HFFc6 (cell line): ENCODE data around the gene WDR38. TPM values are rescaled to one million over a fixed set of nuclear protein-coding genes. Genes with fewer than 3 reads are reported as not detected.
A peak's percentile ranks its signal among the peaks of the same experiment; 100 is the strongest.

Source experiments
- DNase-seq: peaks from one replicate; pipeline ENCODE4 v3.0.0-alpha.2; 2018
- H3K27ac Mint-ChIP-seq: 2 replicates; pipeline ENCODE4 v1.8.0; 2020; ENCODE audit warnings: mild to moderate bottlenecking, mixed read lengths
- H3K27me3 Mint-ChIP-seq: 2 replicates; pipeline ENCODE4 v1.8.0; 2021; ENCODE audit warnings: mild to moderate bottlenecking, moderate library complexity, mixed read lengths; ENCODE audit not compliant: insufficient read depth
- H3K36me3 Mint-ChIP-seq: 2 replicates; pipeline ENCODE4 v1.8.0; 2021; ENCODE audit warnings: low read depth, mixed read lengths
- H3K4me1 Mint-ChIP-seq: 2 replicates; pipeline ENCODE4 v1.8.0; 2020; ENCODE audit warnings: low read depth, mixed read lengths
- H3K4me3 Mint-ChIP-seq: 2 replicates; pipeline ENCODE4 v1.8.0; 2020; ENCODE audit warnings: mild to moderate bottlenecking, moderate library complexity, mixed read lengths
- H3K9me3 Mint-ChIP-seq: 2 replicates; pipeline ENCODE4 v1.8.0; 2020; ENCODE audit warnings: mild to moderate bottlenecking, mixed read lengths
- total RNA-seq, 6 experiments: library from RNA; stranded (reverse); fragmentation: NEBNext Ultra II Directional; extraction: Animal tissue kit (Norgen Biotek cat#: 25700); gene quantifications; 2 replicates in 1 of 6; 3 replicates in 5 of 6; pipeline ENCODE4 v1.2.3, GENCODE V29; 2021
- TF ChIP-seq, protein P1 (sequence below): fragments of 200-600 bp; sonication (generic); IDR thresholded peaks from 2 replicates; pipeline ENCODE4 v1.5.0; 2021; ENCODE audit warnings: antibody characterized with exemption, mild to moderate bottlenecking

Gene WDR38
- total RNA-seq, 6 experiments from 2014 or later = not detected

DNA sequence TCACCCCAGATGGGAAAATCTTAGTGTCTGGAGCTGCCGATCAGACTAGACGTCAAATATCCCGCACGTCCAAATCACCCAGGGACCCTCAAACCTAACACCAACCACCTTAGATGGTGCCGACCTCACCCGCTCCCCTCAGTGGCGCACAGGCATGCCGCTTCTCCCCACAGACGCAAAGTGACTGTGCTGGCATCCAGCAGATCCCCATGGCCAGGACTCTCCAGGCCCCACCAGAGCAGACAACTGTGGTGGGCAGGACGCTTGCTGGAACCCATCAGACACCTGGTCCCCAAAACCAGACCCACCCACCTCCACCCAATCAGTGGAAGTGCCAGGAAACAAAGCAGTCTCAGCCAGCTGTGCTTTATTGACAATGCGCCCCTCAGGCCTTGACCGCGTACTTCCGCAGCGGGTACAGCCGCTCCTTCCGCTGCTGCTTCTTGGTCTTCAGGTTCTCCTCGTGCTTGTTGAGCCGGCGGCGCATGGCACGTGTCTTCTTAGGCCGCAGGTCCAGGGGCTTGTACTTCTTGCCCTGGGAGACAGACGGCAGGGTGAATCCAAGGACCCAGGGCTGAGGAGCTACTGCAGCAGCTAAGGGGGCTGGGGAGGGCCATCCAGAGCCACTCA, 4.4 kb downstream of the WDR38 start:
- TF ChIP-seq, protein P1, sequence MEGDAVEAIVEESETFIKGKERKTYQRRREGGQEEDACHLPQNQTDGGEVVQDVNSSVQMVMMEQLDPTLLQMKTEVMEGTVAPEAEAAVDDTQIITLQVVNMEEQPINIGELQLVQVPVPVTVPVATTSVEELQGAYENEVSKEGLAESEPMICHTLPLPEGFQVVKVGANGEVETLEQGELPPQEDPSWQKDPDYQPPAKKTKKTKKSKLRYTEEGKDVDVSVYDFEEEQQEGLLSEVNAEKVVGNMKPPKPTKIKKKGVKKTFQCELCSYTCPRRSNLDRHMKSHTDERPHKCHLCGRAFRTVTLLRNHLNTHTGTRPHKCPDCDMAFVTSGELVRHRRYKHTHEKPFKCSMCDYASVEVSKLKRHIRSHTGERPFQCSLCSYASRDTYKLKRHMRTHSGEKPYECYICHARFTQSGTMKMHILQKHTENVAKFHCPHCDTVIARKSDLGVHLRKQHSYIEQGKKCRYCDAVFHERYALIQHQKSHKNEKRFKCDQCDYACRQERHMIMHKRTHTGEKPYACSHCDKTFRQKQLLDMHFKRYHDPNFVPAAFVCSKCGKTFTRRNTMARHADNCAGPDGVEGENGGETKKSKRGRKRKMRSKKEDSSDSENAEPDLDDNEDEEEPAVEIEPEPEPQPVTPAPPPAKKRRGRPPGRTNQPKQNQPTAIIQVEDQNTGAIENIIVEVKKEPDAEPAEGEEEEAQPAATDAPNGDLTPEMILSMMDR = no peak
- Mint-ChIP-seq H3K4me3 (no peak overlapping the region), H3K4me1 (peaks cover 25% of the 10 kb centered on the region), H3K36me3 (peaks cover 32% of the 10 kb centered on the region), H3K27me3 (peaks cover 3% of the 10 kb centered on the region), H3K27ac (no peak overlapping the region; the same call in 1 of the 2 replicates), H3K9me3 (no peaks in the 10 kb centered on the region)
- DNase-seq = no peak

DNA sequence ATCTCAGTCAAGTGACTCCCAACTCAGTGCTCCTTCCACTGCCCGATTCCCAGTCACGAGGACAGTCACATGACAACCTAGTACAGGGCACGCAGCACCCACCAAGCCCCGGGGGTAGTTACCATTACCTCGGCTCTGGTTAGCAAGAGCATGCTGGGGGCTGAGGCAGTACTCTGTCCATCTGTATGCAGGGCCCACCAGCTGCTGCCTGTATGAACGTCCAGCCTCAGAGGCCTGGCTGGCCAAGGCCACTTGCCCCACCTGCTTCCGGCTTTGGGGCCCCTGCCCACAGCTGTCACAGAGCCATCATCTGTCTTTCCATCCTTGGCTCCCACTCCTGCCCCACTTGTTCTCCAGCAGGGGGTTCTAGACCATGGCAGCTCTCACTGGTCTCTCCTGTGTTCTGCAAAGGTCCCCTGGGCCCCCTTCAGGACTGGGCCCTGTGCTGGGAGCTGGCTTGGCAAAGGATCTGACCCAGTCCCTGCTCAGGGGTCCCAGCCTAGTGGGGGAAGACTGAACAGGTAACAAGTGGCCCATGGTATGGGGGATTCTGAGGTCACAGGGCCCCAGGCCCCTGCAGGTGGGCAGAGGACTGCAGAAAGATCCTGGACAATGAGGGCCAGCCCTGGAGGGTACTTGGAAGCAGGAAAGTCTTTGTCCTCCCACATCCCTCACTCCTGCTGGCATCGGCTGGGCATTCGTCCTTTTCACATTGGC, 5.2 kb downstream of the WDR38 start:
- Mint-ChIP-seq H3K27ac (no peak overlapping the region), H3K36me3 (peaks cover 32% of the 10 kb centered on the region), H3K4me1 (peaks cover 25% of the 10 kb centered on the region), H3K9me3 (no peaks in the 10 kb centered on the region), H3K27me3 (peaks cover 3% of the 10 kb centered on the region), H3K4me3 (no peak overlapping the region)
- no peak for DNase-seq
- TF ChIP-seq, protein P1 = peak; percentile 38

DNA sequence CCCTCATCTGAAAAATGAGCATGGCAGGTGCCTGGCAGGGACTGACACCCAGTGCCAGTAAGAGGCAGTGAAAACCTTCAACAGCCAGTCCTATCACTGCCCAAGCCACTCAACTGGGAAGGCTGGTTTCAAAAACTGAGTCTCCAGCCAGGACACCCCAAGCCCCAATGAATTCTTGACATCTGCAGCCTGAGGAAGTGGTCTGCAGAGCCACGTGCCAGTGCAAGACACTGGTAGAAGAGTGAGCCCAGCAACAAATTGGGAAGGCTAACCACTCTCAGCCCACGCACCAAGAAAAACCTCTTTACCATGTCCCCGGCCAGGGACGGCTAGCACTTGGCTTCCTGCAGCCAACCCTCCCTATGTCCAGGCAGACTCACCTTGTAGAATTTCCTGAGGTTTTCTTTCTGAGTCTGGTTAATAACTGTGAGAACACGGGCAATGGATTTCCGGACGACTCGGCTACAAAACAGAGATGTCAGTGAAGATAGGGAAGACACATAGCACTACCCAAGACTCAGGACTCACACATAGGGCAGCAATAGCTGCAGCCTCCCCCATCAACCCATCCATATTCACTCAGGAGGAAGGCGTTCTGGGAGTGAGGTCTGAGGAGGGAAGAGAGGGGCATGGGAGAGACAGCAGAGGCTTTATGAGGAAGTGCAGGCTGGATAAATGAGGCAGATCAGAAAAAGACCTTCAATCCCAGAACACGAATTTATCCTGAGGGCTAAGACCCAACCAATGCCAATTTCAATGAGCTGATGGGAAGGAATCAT, 6.7 kb downstream of the WDR38 start:
- TF ChIP-seq, protein P1 = no peak; the same call in 1 of the 2 replicates
- peak overlapping the region; percentile 88 for H3K4me3 Mint-ChIP-seq
- H3K27me3 Mint-ChIP-seq = peaks cover under 1% of the 10 kb centered on the region; the same call in 1 of the 2 replicates
- H3K4me1 Mint-ChIP-seq = peaks cover 30% of the 10 kb centered on the region
- H3K36me3 Mint-ChIP-seq = peaks cover 32% of the 10 kb centered on the region
- DNase-seq = no peak
- H3K27ac Mint-ChIP-seq = peak overlapping the region; percentile 87
- no peaks in the 10 kb centered on the region for H3K9me3 Mint-ChIP-seq

DNA sequence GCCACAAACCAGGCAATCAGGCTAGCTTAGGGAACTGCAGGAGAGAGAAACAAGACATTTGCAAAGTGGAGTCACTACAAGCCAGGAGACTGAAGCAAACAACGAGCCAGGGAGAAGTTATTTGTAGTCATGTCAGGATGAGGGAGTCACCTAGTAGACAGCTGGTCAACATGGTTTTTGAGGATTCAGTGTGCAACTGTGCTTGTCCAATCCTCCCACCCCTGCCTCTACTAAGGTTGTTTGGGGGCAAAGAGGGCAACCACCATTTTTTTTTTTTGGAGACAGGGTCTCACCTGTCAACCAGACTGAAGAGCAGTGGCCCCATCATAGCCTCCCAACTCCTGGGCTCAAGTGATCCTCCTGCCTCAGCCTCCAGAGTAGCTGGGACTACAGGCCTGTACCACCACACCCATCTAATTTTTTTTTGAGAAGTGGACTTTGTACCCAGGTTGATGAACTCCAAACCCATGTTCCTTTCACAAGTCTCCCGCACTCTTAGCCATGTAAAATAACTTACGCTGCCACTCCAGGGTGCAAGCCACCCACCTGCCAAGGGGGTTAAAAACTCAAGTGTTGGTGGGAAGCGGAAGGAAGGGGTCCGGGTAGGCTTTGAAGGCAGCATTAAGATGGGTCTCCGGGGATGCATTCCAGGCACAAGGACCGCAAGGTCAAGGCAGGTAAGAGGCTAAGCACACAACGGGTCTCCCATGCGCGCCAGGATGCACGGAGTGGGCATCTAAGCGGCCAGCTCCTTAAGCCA, 7.5 kb downstream of the WDR38 start:
- no peaks in the 10 kb centered on the region for H3K27me3 Mint-ChIP-seq
- DNase-seq = no peak
- no peaks in the 10 kb centered on the region for H3K9me3 Mint-ChIP-seq
- H3K4me3 Mint-ChIP-seq = peak overlapping the region; percentile 88
- H3K27ac Mint-ChIP-seq = peak overlapping the region; percentile 87
- peaks cover 30% of the 10 kb centered on the region for H3K4me1 Mint-ChIP-seq
- peaks cover 32% of the 10 kb centered on the region for H3K36me3 Mint-ChIP-seq
- TF ChIP-seq, protein P1 = no peak
